Measurements from ENCODE around the gene HMX3. TPM values are rescaled to one million over a fixed set of nuclear protein-coding genes. Genes with fewer than 3 reads are reported as not detected.
A peak's percentile ranks its signal among the peaks of the same experiment; 100 is the strongest.

HMX3 gene
- total and polyA plus RNA-seq, 11 donors = 0.27 TPM; not detected in 10

DNA sequence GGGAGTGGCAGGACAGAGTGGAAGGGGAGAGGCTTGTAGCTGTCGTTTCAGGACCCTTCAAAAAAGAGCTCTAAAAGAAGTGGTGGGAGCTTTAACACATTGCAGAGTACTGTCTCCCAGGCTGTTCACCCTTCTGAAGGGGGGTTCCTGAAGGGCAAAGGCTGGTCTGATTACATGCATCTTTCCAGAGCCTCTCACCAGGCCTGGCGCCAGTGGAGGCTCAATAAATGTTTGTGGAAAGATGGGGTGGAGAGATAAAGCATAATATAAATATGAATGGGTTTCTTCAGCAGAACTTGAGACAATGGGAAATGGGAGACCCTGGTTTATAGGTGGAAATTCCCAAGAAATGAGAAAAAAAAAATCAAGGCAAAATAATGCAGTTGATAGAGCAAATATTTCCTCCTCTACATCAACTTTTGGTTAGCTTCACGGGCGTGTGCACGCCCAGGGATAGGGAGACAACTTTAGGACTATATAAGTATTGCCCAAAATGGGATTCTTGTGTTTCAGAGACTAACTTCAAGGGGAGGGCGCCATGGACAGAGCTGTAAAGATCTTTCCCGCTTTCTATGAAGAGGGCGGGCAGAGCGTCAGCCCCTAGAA lies 17.8 kb downstream of the HMX3 start:
- DNase-seq (no peak), ATAC-seq (no peak)
- WGBS, 4 donors = 37 to 41% (median 38%) methylated on average over 9 of the region's 9 CpGs
- Histone ChIP-seq H3K27me3 (peaks cover 32 to 51% (median 46%) of the 10 kb centered on the region in 9 donors), H3K27ac (no peak overlapping the region), H3K9me3 (no peaks in the 10 kb centered on the region), H3K4me3 (peak overlapping the region in 5 of 12 donors; percentile 64 to 99 (median 87)), H3K4me1 (peaks cover 4 to 67% (median 36%) of the 10 kb centered on the region in 12 donors), H3K36me3 (peaks cover 0 to 33% (median 26%) of the 10 kb centered on the region in 9 donors)
- intact Hi-C loops (cut with DNase I) = loop anchor here in 4 of 10 donors (5.0 to 10.0 kb wide), 2 partner anchors 146 to 149 kb away; partner anchors contain the start of genes ACADSB (in 4 of the 4) and IKZF5 (in 4 of the 4)
- TF ChIP-seq POLR2A (IDR thresholded peaks at IDR 0.05) = no peak
- TF ChIP-seq, protein P1, sequence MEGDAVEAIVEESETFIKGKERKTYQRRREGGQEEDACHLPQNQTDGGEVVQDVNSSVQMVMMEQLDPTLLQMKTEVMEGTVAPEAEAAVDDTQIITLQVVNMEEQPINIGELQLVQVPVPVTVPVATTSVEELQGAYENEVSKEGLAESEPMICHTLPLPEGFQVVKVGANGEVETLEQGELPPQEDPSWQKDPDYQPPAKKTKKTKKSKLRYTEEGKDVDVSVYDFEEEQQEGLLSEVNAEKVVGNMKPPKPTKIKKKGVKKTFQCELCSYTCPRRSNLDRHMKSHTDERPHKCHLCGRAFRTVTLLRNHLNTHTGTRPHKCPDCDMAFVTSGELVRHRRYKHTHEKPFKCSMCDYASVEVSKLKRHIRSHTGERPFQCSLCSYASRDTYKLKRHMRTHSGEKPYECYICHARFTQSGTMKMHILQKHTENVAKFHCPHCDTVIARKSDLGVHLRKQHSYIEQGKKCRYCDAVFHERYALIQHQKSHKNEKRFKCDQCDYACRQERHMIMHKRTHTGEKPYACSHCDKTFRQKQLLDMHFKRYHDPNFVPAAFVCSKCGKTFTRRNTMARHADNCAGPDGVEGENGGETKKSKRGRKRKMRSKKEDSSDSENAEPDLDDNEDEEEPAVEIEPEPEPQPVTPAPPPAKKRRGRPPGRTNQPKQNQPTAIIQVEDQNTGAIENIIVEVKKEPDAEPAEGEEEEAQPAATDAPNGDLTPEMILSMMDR (IDR thresholded peaks at IDR 0.05) = no peak

DNA sequence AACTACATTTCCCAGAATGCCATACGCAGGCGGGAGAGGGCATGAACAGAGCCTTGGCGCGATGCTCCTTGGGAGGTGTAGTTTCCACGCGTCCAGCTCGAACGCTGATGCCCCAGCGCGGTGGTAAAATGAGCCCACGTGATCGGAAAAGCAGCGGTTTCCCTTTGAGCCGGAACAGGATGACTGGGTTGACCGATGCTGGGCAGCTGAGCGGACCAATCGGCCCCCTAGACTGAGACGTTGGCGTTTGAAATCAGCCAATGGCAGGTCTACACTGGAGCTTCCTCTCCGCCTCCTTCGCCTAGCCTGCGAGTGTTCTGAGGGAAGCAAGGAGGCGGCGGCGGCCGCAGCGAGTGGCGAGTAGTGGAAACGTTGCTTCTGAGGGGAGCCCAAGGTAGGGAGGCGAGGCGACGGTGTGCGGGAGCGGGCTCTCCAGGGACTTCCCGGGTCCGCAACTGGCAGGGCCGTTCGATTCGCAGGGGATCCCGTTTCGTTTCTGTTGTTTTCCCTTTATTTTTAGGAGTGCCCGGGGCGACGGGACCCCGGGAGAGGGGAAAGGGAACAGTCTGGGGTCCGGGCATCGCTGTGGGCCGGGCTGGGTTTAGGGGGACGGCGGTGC lies 18.4 kb downstream of the HMX3 start, which contains the start of gene BUB3:
Gene BUB3 (plus strand): TSS at position 311 of the 619 bp plus-strand sequence. CDS start 516 bp downstream, outside the sequence.
- Histone ChIP-seq H3K36me3 (peaks cover 0 to 37% (median 32%) of the 10 kb centered on the region in 9 donors), H3K4me3 (peak within 1 kb of the TSS; percentile 64 to 99 (median 85)), H3K27ac (peak within 1 kb of the TSS; percentile 47 to 96 (median 90)), H3K9me3 (no peaks in the 10 kb centered on the region), H3K27me3 (peaks cover 28 to 45% (median 41%) of the 10 kb centered on the region in 9 donors), H3K4me1 (peaks cover 4 to 62% (median 35%) of the 10 kb centered on the region in 12 donors)
- intact Hi-C loops (cut with DNase I) = loop anchor here in 4 of 10 donors (5.0 to 10.0 kb wide), 2 partner anchors 147 to 149 kb away; partner anchors contain the start of genes ACADSB (in 4 of the 4) and IKZF5 (in 4 of the 4)
- ATAC-seq (peak; percentile 99 to 100 (median 99)), DNase-seq (peak; percentile 97 to 99 (median 99))
- peak in 1 of 2 donors; percentile 82 for TF ChIP-seq POLR2A (IDR thresholded peaks at IDR 0.05)
- TF ChIP-seq, protein P1 (IDR thresholded peaks at IDR 0.05) = peak in 7 of 12 donors; percentile 9 to 51 (median 26)
- 0 to 1% (median 1%) methylated on average over 37 to 50 of the region's 50 CpGs for WGBS, 4 donors

DNA sequence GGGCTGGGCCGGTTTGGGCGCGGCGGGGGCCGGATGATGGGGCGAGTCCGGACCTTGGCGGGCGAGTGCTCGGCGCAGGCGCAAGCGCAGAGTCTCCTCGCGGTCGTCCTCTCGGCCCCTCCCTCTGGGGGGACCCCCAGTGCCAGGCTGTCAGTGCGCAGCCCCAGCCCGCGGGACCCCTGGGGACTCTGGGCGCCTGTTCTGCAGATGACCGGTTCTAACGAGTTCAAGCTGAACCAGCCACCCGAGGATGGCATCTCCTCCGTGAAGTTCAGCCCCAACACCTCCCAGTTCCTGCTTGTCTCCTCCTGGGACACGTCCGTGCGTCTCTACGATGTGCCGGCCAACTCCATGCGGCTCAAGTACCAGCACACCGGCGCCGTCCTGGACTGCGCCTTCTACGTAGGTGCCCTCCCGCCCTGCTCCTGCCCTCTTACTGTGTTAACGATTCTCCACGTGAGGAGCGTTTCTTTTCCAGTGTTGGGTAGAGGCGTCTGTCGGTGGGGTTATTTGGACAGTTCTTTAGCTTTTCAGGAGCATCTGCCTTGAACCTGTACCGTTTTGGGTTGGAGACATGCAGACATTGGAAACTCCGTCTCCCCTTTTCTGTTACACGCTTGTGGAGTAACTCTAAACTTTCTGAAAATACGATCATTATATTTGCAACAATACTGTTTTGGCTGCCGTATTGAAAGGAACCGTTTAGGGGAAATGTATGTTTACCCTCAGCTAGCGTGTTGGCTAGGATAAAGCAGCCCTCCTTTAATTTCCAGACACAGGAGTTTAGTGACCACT lies 19.1 kb downstream of the HMX3 start:
- no peaks in the 10 kb centered on the region for H3K9me3 ChIP-seq
- intact Hi-C loops (cut with DNase I) = loop anchor here in 5 of 10 donors (5.0 to 10.0 kb wide), 3 partner anchors 148 to 203 kb away; partner anchors contain the start of genes ACADSB (in 5 of the 5), IKZF5 (in 5 of the 5) and C10orf88 (in 1 of the 5)
- DNase-seq = peak in 4 of 5 donors; percentile 47 to 64 (median 60)
- peaks cover 4 to 61% (median 29%) of the 10 kb centered on the region in 12 donors for H3K4me1 ChIP-seq
- 4 to 7% (median 5%) methylated on average over 31 to 49 of the region's 49 CpGs for WGBS, 4 donors
- peak; percentile 10 to 72 (median 62) for ATAC-seq
- peaks cover 0 to 41% (median 33%) of the 10 kb centered on the region in 9 donors for H3K36me3 ChIP-seq
- peak overlapping the region; percentile 47 to 96 (median 90) for H3K27ac ChIP-seq
- peaks cover 22 to 38% (median 34%) of the 10 kb centered on the region in 9 donors for H3K27me3 ChIP-seq
- peak overlapping the region; percentile 64 to 99 (median 85) for H3K4me3 ChIP-seq
- TF ChIP-seq, protein P1 (IDR thresholded peaks at IDR 0.05) = no peak
- TF ChIP-seq POLR2A (IDR thresholded peaks at IDR 0.05) = no peak
